ENCODE data around the gene EVA1C.
A peak's percentile ranks its signal among the peaks of the same experiment; 100 is the strongest.
"Not testable (repeated sequence)": the region's sequence is repeated elsewhere in the genome, so short reads cannot be mapped to it uniquely, and the experiment has no call there.

Gene EVA1C

DNA sequence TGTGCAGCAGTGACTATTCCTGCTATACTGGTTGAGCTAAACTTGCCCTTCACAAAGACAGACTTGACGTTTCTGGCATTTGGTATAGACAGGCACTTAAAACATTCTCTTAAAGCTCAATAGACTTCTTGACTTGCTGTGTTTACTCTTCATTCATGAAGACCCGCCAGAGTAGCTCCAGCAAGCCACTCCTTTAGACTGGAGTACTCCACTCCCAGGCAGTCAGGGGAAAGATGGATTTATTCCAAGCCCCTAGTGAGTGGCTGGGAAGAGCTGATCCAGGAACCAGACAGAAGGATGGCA is 70.7 kb downstream of the EVA1C start:
- Histone ChIP-seq H3K36me3 (no peaks in the 10 kb centered on the region), H3K9ac (no peak overlapping the region), H3K4me2 (no peak overlapping the region), H3K4me1 (peaks cover 0 to 9% (median 5%) of the 10 kb centered on the region in 10 experiments; a peak in 7 of 20 replicates), H4K20me1 (no peaks in the 10 kb centered on the region), H3K9me3 (replicated peaks in 1 of 11) (no peaks in the 10 kb centered on the region), H3K27me3 (no peaks in the 10 kb centered on the region), H3K27ac (no peak overlapping the region), H3K4me3 (no peak overlapping the region)
- no peak for TF ChIP-seq Cebpa-rat (IDR thresholded peaks at IDR 0.05)

DNA sequence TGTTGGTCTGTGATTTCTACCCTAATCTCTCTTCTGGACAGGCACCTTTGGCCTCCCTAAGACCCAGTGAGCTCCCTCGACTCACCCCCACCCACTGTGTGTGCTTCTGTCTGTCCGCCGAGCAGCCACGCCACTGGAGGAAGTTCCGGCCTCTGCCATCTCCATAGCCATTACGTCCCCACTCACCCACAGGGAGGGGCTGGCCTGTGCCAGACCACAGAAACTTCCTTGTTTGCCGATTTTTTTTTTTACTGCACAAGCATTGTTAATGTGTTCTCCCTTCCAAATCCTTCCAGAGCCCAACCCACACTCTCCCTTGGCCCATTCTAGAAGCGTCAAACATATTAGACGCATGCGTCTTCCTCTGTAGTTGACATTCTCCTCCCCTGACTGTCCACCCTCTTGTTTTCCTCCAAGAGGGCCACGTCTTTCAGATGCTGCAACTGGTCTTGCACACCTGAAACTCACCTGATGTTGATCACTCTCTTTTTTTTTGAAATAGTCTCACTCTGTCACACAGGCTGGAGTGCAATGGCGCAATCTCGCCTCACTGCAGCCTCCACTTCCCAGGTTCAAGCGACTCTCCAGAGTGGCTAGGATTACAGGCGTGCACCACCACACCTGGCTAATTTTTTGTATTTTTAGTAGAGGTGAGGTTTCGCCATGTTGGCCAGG is 72.3 kb downstream of the EVA1C start:
- no peak overlapping the region for H3K9ac ChIP-seq
- no peaks in the 10 kb centered on the region for H3K36me3 ChIP-seq
- TF ChIP-seq Cebpa-rat (IDR thresholded peaks at IDR 0.05), result no peak
- peak overlapping the region in 1 of 11 experiments; percentile 37; a peak in 1 of 22 replicates for H3K4me2 ChIP-seq
- no peak overlapping the region for H3K4me3 ChIP-seq
- no peaks in the 10 kb centered on the region for H3K27me3 ChIP-seq
- peaks cover 0 to 6% (median 0%) of the 10 kb centered on the region in 10 experiments; a peak in 4 of 20 replicates for H3K4me1 ChIP-seq
- H4K20me1 ChIP-seq, result no peaks in the 10 kb centered on the region
- peaks cover 0 to 10% (median 8%) of the 10 kb centered on the region in 11 experiments; a peak in 11 of 22 replicates for H3K9me3 ChIP-seq (replicated peaks in 1 of 11)
- no peak overlapping the region for H3K27ac ChIP-seq

DNA sequence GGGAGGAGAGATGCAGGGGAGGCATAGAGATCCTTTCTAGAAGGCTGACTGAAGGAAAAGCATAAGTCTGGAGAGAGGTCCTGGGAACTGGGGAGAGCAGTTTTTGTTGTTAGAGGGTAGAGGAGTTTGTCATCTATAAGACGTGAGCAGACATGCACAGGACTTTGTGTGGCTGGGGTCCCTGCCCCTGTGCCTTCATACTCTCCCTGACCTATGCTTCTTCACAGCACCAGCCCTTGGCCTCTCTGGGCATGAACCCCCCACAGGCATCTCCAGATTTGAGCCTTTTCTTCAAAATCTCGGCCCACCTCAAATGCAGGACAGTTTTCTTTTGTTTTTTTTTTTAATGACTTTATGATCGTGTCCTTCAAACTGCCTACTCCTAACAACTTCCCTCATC is 79.9 kb downstream of the EVA1C start:
- Histone ChIP-seq H3K9me3 (replicated peaks in 1 of 11) (peaks cover 0 to 14% (median 10%) of the 10 kb centered on the region in 11 experiments; a peak in 11 of 22 replicates), H3K9ac (no peak overlapping the region), H4K20me1 (no peaks in the 10 kb centered on the region), H3K4me2 (no peak overlapping the region), H3K36me3 (no peaks in the 10 kb centered on the region), H3K4me3 (no peak overlapping the region), H3K4me1 (no peaks in the 10 kb centered on the region), H3K27ac (no peak overlapping the region), H3K27me3 (no peaks in the 10 kb centered on the region)
- no peak for TF ChIP-seq Cebpa-rat (IDR thresholded peaks at IDR 0.05)

DNA sequence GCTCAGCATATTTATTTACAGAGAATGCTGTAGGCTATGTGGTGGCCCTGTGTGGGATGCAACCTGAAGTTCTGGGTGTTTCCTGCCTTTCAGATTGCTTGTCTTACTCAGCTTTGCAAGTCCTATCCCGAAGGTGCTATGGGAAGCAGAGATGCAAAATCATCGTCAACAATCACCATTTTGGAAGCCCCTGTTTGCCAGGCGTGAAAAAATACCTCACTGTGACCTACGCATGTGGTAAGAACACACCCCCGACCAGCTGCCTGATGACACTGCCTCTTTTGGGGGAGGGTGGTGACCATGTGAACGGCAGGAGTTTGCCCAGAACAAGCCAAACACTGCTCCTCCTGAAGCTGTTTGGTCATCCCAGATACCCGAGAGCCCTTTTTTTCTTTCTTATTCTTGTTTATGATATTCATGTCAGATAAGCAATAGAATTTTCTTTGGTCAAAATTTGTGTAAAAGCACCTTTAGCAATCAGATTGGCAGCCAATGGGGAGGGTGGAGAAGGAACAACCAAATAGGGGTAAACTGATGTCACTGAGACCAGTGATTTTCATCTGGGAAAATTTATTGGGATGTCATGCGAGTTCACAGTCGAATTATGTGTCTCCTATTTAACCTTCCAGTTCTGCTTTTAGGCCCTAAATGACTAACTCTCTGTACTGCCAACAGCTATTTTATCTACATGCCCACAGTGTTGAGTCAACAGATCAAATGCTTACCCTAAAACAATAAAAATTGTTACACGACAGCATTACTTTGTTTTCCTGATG is 82.6 kb downstream of the EVA1C start:
- TF ChIP-seq Cebpa-rat (IDR thresholded peaks at IDR 0.05), result no peak
- Histone ChIP-seq H3K4me2 (no peak overlapping the region), H4K20me1 (no peaks in the 10 kb centered on the region)

DNA sequence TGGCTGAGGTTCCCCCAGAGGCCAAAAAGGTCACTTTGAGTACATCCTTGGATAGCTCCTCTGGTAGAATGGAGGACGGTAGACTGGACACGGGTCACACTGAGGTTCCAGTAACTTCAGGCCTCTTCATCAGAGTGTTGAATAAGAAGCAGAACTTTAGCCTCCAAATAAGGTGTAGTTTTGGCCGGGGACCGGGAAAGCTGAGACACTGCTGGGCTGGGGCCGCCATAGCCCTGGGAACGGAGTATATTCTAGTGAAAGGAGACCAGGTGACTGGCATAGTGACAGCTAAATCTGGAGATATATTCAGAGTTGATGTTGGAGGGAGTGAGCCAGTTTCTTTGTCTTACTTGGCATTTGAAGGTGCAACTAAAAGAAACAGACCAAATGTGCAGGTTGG is 84.1 kb downstream of the EVA1C start:
- Histone ChIP-seq H3K9me3 (replicated peaks in 1 of 11) (peaks cover 0 to 7% (median 0%) of the 10 kb centered on the region in 11 experiments; a peak in 4 of 22 replicates), H3K9ac (no peak overlapping the region), H3K4me2 (no peak overlapping the region), H3K27ac (no peak overlapping the region), H3K4me1 (peaks cover 0 to 6% (median under 1%) of the 10 kb centered on the region in 10 experiments; a peak in 4 of 20 replicates), H3K36me3 (no peaks in the 10 kb centered on the region), H3K27me3 (no peaks in the 10 kb centered on the region), H3K4me3 (no peak overlapping the region), H4K20me1 (no peaks in the 10 kb centered on the region)
- TF ChIP-seq Cebpa-rat (IDR thresholded peaks at IDR 0.05), result no peak

More for the DNA sequence above, 82.6 kb downstream of the EVA1C start:
- H3K9me3 ChIP-seq (replicated peaks in 1 of 11), result peaks cover 0 to 7% (median 0%) of the 10 kb centered on the region in 11 experiments; a peak in 5 of 22 replicates
- peaks cover 0 to 6% (median 0%) of the 10 kb centered on the region in 10 experiments; a peak in 1 of 20 replicates for H3K4me1 ChIP-seq
- H3K27me3 ChIP-seq, result no peaks in the 10 kb centered on the region
- no peak overlapping the region for H3K9ac ChIP-seq
- H3K27ac ChIP-seq, result no peak overlapping the region
- H3K36me3 ChIP-seq, result no peaks in the 10 kb centered on the region
- H3K4me3 ChIP-seq, result no peak overlapping the region

DNA sequence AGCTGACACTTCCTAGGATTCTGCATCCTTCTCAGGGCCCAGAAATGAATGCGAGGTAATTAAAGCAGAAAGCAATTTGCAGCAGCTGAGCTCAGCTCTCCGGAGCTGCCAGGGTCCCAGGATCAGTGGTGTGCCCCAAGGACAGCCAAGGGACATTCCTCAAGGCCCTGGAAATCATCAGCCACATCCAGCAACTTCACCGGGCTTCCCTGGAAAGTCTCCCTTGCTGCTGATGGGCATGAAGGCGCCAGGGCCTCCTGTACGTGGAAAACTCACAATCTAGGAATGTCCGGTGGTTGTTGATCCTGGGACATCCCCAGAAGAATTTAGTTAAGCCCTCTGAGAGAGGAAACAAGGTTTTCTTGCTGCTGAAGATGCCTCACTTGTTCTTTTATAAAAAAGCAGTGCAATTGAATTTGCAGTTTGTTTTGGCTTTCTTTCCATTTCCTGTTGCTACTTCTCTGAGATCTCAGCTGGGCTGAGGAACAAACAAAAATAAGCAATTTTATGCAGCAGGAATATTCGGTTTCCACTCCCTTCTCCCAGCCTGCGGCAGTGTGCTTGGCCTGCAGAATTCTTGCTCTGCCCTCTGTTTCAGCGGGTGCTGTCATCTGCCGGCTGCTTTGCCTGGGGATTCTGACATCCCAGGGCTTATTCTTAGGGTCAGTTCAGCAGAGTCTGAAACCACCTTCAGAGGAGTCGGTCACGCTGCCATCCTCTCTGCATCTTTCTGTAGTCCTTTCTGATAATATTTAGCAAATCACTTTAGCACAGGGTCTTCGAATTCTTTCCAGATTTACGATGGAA is 86.9 kb downstream of the EVA1C start:
- H3K4me1 ChIP-seq, result peaks cover 0 to 6% (median 2%) of the 10 kb centered on the region in 10 experiments; a peak in 4 of 20 replicates

DNA sequence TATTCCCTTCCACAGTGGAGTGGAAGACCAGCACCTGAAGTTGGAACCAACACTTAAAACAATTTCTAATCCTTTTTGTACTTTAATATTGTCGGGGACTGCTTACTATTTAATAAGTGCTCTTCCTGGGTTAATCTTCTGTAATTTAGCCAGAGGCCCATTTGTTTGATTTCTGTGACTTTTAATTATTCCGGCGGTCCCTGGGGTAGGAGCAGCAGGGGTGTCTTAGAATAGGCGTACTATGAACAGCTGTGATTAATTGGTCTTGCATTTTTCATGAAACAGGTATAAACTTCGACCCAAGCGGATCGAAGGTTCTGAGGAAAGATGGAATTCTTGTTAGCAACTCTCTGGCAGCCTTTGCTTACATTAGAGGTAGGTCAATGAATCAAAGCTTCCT is 91.1 kb downstream of the EVA1C start:
- not testable (repeated sequence) for H3K27ac ChIP-seq
- peaks cover 6 to 43% (median 30%) of the 10 kb centered on the region in 10 experiments; a peak in 16 of 20 replicates for H3K4me1 ChIP-seq

More for the DNA sequence above, 86.9 kb downstream of the EVA1C start:
- H3K36me3 ChIP-seq, result no peaks in the 10 kb centered on the region
- no peaks in the 10 kb centered on the region for H4K20me1 ChIP-seq
- no peak for TF ChIP-seq Cebpa-rat (IDR thresholded peaks at IDR 0.05)
- no peak overlapping the region for H3K9ac ChIP-seq
- H3K9me3 ChIP-seq (replicated peaks in 1 of 11), result peaks cover 0 to 10% (median 1%) of the 10 kb centered on the region in 11 experiments; a peak in 4 of 22 replicates
- no peak overlapping the region for H3K4me2 ChIP-seq
- H3K27ac ChIP-seq, result no peak overlapping the region
- no peak overlapping the region for H3K4me3 ChIP-seq
- no peaks in the 10 kb centered on the region for H3K27me3 ChIP-seq

DNA sequence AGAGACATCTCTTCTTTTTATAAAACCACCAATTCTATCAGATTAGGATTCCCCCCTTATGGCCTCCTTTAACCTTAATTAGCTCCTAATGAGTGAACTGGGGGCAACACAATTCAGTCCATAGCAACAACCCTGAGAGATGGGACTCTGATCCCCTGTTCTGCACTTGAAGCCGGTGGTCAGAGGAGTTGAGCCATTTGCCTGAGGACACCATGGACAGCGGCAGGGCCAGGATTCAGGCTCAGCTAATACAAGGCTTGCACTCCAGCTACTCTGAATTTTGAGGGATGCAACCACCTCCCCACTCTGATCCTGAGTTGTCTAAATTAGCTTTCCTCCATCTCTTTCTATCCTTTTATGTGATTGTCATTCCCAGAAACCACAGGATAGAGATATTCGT is 93.3 kb downstream of the EVA1C start:
- not testable (repeated sequence) for H3K4me3 ChIP-seq

More for the DNA sequence above, 91.1 kb downstream of the EVA1C start:
- not testable (repeated sequence) for H3K4me2 ChIP-seq, H3K9ac ChIP-seq, H4K20me1 ChIP-seq, H3K36me3 ChIP-seq, H3K4me3 ChIP-seq, H3K27me3 ChIP-seq
- 0 out of 22 replicates have a peak, but pooled peaks cover 0 to 11% (median 0%) of the 10 kb centered on the region in 11 experiments for H3K9me3 ChIP-seq (replicated peaks in 1 of 11)

DNA sequence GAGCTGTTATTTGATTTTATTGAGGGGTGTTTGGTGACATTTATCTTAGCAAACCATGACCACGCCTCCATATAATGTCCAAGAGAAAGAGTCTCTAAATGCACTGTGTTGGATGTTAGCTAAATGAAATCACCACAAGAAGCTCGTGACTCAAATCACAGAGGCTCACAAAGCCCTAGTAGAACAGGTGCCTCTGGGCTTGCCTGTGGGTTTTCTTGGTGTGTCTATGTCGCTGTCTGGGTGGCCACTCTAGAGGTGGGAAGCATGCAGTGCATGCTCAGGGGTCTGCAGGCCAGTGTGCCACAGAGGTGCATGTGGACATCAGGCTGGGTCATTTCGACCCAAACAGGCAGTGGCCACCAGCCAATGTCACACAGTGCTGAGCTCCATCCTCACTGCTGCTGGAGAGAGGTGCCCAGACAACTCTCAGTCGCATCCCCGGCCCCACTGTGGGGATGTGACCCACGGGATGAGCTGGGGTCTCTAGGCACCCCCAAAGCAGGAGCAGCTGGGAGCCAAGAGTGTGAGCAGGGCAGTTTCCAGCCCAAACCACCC is 94.0 kb downstream of the EVA1C start:
- H3K9ac ChIP-seq, H3K27me3 ChIP-seq, H3K36me3 ChIP-seq, H4K20me1 ChIP-seq, H3K27ac ChIP-seq, H3K4me3 ChIP-seq: not testable (repeated sequence)
- H3K9me3 ChIP-seq (replicated peaks in 1 of 11), result 0 out of 22 replicates have a peak, but pooled peaks cover 0 to 11% (median 0%) of the 10 kb centered on the region in 11 experiments
- peak overlapping the region in 5 of 11 experiments; percentile 34 to 77 (median 60); a peak in 9 of 22 replicates for H3K4me2 ChIP-seq
- peaks cover 8 to 46% (median 34%) of the 10 kb centered on the region in 10 experiments; a peak in 16 of 20 replicates for H3K4me1 ChIP-seq

More for the DNA sequence above, 93.3 kb downstream of the EVA1C start:
- H4K20me1 ChIP-seq, H3K36me3 ChIP-seq, H3K27ac ChIP-seq, H3K9ac ChIP-seq, H3K27me3 ChIP-seq: not testable (repeated sequence)
- Histone ChIP-seq H3K9me3 (replicated peaks in 1 of 11) (0 out of 22 replicates have a peak, but pooled peaks cover 0 to 11% (median 0%) of the 10 kb centered on the region in 11 experiments), H3K4me1 (peaks cover 8 to 49% (median 35%) of the 10 kb centered on the region in 10 experiments; a peak in 16 of 20 replicates), H3K4me2 (peak overlapping the region in 7 of 11 experiments; percentile 11 to 77 (median 51); a peak in 12 of 22 replicates)

All from BLaER1 treated with 17β-estradiol and CSF1 and Interleukin-3, amounts not matched to agents 10 nM and 100 nM (cell line).